GM12875 (cell line): ENCODE results near the gene CCDC181.

Source experiments
- H3K4me3 ChIP-seq: one replicate; pipeline ENCODE4 v1.5.1; 2011; ENCODE audit warnings: low read depth, low read length, control low read depth
- TF ChIP-seq, protein P1 (sequence below): IDR thresholded peaks from 2 replicates; pipeline ENCODE4 v1.5.1; 2011; ENCODE audit warnings: low read depth, mild to moderate bottlenecking, control low read depth, inconsistent platforms, low read length, moderate library complexity, borderline replicate concordance; ENCODE audit not compliant: insufficient read depth

Gene CCDC181

DNA sequence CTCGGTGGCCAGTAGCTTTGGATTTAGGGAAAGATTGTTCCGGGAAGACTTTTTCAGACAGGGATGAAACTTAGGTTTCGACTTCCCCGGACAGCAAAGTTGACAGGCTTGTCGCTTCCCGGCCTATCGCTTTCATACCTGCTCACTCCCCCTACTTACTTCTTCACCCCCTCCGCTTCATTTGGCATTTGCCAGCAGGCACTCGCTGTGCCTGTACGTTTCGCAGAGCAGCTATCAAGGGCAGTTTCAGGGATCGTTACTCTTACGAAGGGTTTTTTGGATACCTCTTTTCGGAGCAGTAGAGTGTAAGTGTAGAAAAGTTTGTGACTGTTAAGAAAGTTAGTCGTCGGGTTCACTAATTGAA is 58.9 kb downstream of the CCDC181 start:
- TF ChIP-seq, protein P1, sequence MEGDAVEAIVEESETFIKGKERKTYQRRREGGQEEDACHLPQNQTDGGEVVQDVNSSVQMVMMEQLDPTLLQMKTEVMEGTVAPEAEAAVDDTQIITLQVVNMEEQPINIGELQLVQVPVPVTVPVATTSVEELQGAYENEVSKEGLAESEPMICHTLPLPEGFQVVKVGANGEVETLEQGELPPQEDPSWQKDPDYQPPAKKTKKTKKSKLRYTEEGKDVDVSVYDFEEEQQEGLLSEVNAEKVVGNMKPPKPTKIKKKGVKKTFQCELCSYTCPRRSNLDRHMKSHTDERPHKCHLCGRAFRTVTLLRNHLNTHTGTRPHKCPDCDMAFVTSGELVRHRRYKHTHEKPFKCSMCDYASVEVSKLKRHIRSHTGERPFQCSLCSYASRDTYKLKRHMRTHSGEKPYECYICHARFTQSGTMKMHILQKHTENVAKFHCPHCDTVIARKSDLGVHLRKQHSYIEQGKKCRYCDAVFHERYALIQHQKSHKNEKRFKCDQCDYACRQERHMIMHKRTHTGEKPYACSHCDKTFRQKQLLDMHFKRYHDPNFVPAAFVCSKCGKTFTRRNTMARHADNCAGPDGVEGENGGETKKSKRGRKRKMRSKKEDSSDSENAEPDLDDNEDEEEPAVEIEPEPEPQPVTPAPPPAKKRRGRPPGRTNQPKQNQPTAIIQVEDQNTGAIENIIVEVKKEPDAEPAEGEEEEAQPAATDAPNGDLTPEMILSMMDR = no peak
- peak overlapping the region; percentile 66 for H3K4me3 ChIP-seq

DNA sequence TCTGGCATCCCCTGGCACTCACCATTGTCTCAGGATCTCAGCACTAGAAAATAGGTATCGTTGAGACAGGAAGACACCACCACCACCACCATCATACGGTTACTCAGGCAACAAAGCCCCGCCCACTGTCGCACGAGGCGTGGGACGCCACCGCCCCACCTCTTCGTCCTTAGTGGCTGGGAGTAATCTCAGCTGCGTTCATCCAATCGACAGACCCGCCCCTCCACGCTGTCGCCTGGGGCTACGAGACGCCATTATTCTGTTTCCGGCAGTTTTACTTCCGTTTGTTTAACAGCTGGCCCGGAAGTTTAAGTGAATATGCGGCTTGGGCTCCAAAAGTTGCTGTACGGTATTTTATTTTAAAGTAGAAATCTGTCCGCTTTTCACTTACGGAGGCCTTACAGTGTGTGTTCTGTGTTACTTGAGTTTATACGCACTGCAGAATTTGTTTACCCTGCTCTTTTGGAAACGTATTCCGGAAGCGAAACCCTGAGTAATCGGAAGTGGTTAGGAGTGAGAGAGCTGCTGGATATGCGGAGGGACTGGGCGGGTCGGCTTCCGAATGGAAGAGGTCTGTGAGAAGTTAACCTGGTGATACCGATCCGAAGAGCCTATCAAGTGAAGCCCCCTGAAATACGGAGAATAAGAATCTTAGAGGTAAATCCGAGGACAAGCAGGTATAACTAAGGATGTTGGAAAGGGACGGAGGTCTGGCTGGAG is 59.4 kb downstream of the CCDC181 start, which contains the start of the genes BLZF1 and NME7:
Gene BLZF1, plus strand, starts transcription at position 510 of the 720 bp plus-strand sequence. CDS start 1,328 bp downstream, outside the sequence.
Gene NME7, minus strand, starts transcription at position 112 of the 720 bp plus-strand sequence. Its CDS starts 87 bp downstream, at position 25.
- H3K4me3 ChIP-seq = peak within 1 kb of the TSS; percentile 66
- TF ChIP-seq, protein P1 = no peak

DNA sequence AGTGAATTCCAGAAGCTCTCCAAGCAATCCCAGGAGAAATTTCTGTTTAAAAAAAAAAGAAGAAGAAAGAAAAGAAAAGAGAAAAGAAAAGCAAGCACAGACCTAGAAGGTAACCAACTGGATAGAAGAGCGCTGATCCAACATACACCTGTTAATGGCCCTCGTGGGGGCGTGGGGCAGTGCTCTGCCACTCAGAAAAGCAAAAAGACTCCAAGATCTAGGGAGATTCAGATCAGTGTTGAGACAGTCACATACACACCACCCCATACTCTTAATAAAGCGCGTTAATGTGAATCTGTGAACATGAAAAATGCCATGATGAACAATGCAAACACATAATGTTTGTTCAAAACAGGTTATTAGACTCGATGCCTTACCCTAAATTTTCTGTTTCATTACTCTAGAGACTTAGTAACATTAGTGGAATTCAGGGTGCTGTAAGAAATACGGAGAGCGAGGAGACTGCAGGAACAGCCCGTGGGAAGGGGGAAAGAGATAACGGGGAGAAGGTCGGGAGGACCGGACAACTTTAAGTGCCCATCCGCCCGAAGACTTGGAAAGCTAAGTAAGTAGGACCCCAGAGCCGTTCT is 60.1 kb downstream of the CCDC181 start:
- H3K4me3 ChIP-seq = peak overlapping the region; percentile 66
- TF ChIP-seq, protein P1 = no peak

DNA sequence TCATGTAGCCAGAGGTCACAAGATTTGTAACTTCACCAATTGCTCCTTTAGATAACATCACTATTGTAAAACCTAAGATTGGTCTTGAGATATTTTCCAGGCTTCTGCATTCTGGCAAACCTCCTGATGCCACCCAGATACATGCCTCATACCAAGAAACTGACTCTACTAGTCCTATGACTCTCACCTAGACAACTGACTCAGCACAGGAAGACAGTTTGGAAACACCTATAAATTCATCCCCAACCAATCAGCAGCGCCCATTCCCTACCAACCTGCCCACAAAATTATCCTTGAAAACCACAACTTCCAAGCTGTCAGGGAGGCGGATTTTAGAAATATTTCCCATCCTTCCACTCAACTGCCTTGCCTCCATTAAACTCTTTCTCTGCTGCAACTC is 62.3 kb downstream of the CCDC181 start:
- TF ChIP-seq, protein P1 = no peak
- no peak overlapping the region for H3K4me3 ChIP-seq

DNA sequence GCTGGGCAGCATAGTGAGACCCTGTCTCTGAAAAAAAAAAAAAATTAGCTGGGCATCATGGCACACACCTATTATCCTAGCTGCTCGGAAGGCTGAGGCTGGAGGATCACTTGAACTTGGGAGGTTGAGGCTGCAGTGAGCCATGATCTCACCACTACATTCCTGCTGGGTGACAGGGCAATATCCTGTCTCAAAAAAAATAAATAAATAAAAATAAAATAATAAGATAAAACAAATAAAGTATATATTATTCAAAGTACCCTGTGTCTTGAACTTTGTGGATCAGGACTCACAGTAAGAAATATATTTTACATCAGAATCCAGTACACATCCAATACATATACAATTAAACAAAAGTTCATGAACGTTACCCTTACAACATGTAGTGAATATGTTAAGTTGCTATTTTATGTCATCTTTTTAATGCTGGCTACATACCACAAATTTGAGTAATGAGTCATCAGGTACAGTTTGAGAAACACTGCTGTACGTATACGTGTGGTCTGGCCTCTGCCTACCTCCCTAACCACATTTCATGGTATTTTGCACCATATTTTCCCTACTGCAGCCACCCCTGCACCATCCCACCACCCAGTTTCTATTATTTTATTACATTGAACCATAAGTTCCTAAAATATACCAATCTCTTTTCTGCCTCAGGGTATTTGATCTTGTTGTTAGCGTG is 64.1 kb downstream of the CCDC181 start:
- H3K4me3 ChIP-seq = no peak overlapping the region
- TF ChIP-seq, protein P1 = no peak

DNA sequence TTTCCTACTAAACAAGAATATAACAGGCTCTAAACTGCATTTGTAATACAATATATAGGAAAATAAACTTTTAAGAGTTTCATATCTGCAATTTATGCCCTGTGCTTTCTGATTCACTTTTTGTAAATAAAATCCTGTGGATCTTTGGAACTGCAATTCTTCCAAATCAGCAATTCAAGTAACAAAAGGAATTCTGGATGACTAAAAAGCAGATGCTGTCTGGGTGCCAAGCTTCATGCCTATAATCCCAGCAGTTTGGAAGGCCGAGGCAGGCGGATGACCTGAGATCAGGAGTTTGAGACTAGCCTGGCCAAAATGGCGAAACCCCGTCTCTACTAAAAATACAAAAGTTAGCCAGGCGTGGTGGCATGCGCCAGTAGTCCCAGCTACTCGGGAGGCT is 66.0 kb downstream of the CCDC181 start:
- TF ChIP-seq, protein P1 = no peak
- no peak overlapping the region for H3K4me3 ChIP-seq
